Mesodermal cell (in vitro differentiated cells): ENCODE measurements around the gene COPA.

Source experiments
- H3K27ac ChIP-seq: 2 replicates; pipeline ENCODE4 v1.7.0; 2013; ENCODE audit warnings: mild to moderate bottlenecking, low read depth, low read length, moderate library complexity; ENCODE audit not compliant: severe bottlenecking
- H3K36me3 ChIP-seq: 2 replicates; pipeline ENCODE4 v1.7.1; 2013; ENCODE audit warnings: mild to moderate bottlenecking, low read length, moderate library complexity; ENCODE audit not compliant: control insufficient read depth, insufficient read depth
- H3K4me1 ChIP-seq: one replicate; pipeline ENCODE4 v1.7.1; 2013; ENCODE audit warnings: mild to moderate bottlenecking, low read length; ENCODE audit not compliant: insufficient read depth, control insufficient read depth, poor library complexity, severe bottlenecking
- H3K4me3 ChIP-seq: 2 replicates; pipeline ENCODE4 v1.7.0; 2013; ENCODE audit warnings: low read length, control low read depth, mild to moderate bottlenecking; ENCODE audit not compliant: insufficient read depth, poor library complexity, severe bottlenecking; ENCODE audit errors: extremely low read depth
- H3K9me3 ChIP-seq: 2 replicates; pipeline ENCODE4 v1.7.1; 2013; ENCODE audit warnings: mild to moderate bottlenecking, low read length, moderate library complexity; ENCODE audit not compliant: control insufficient read depth
- WGBS, 2 experiments: methylation state at CpG; one replicate each; pipeline ENCODE4 v1.1.5; 2013; ENCODE audit warnings: missing lambda C conversion rate in 2 of 2; ENCODE audit not compliant: insufficient coverage in 2 of 2; 5-methylcytosine and 5-hydroxymethylcytosine counted together

COPA gene

DNA sequence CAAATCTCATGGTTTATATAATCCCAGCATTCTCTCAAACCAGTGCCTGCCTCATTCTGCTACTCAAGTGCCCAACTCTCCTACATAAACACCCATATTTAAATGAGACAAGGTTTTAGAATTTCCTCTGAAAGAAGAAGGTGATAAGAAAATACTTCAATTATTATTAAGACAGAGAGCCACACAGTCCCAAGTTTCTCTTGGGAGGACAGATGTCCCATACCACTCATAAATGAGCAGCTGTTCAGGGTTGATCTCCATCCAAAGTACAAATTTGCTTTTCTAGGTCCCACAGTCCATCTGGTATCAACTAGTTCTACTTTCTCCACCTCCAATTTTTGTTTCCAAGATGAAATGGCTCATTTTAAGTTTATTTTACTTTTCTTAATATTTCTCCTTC is 92.0 kb downstream of the COPA start:
- no peaks in the 10 kb centered on the region for H3K9me3 ChIP-seq
- H3K36me3 ChIP-seq: peaks cover 39% of the 10 kb centered on the region
- H3K4me3 ChIP-seq: no peak overlapping the region
- no peak overlapping the region for H3K27ac ChIP-seq
- no peaks in the 10 kb centered on the region for H3K4me1 ChIP-seq

GRCh38 chr1:160247053-160247452 is 96.0 kb downstream of the COPA start:
- Histone ChIP-seq H3K9me3 (no peaks in the 10 kb centered on the region), H3K27ac (no peak overlapping the region), H3K4me3 (no peak overlapping the region), H3K4me1 (no peaks in the 10 kb centered on the region), H3K36me3 (peaks cover 39% of the 10 kb centered on the region)
- WGBS, 2 experiments: 100% methylated on average over 1 of the region's 1 CpG; no CpG with 5 or more reads in 1 of the 2 experiments

DNA sequence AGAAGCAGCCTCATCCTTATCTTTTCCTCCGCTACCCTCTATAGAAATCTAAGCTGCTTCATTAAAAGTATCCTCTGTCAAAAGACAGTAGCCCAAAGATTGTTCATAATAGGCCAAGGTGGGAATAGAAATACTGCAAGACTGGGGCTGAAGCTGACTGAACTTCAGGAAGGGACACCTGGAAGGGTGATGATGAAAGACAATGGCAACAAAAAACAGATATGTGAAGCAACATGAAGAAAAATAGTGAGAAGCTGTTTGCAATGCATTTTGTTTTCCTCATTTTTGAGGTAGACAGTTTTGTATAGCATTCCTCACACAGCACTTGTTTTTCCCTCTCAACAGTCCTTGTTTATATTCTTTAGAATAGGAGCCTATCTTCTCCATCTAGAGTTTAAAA is 97.6 kb downstream of the COPA start:
- Histone ChIP-seq H3K9me3 (no peaks in the 10 kb centered on the region), H3K36me3 (peaks cover 40% of the 10 kb centered on the region), H3K4me1 (no peaks in the 10 kb centered on the region), H3K27ac (no peak overlapping the region), H3K4me3 (no peak overlapping the region)
- WGBS, 2 experiments: no CpG with 5 or more reads among the region's 1 CpG

DNA sequence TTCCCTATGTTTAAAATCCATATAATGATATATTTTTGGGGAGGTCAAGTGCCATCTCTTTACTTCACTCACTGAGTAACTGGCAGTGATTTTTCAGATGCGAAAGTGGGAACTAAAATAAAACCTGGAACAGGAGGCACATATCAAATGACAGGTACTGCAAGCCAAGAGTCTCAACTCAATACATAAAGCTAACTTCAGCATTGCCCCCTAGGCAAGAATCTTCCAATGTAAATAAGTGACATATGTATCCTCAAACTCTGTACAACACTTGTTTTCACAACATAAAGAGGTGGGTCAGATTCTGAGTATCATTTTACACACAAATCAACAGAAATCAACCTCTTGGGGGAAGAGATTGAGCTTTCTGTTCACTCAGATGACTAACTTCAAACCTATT is 98.8 kb downstream of the COPA start:
- H3K4me3 ChIP-seq: no peak overlapping the region
- H3K27ac ChIP-seq: no peak overlapping the region
- 100% methylated on average over 1 of the region's 1 CpG for WGBS, 2 experiments
- no peaks in the 10 kb centered on the region for H3K9me3 ChIP-seq
- peaks cover 41% of the 10 kb centered on the region for H3K36me3 ChIP-seq
- H3K4me1 ChIP-seq: no peaks in the 10 kb centered on the region

DNA sequence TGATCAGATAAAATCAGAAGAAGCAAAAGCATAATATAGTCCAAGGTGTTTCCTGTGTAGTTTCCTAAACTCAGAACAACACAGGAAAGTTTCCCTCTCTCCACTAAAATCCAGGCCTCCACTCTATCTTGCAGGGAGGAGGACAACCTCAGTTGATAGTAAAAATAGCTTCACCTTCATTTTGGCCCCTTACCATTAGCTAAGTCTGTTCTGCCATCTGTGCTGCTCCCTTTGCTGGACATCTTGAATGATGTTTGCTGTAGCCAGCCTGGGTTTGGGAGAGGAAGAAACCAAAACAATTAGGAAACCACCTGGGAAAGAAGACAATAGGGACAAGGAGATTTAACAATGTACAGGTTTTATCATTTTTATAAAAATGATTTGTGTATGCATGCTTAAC is 99.3 kb downstream of the COPA start:
- H3K36me3 ChIP-seq: peaks cover 46% of the 10 kb centered on the region
- H3K4me1 ChIP-seq: no peaks in the 10 kb centered on the region
- no peaks in the 10 kb centered on the region for H3K9me3 ChIP-seq
- no peak overlapping the region for H3K4me3 ChIP-seq
- H3K27ac ChIP-seq: no peak overlapping the region

GRCh38 chr1:160239582-160240299 is 103.3 kb downstream of the COPA start:
- Histone ChIP-seq H3K9me3 (no peaks in the 10 kb centered on the region), H3K27ac (no peak overlapping the region), H3K4me3 (no peak overlapping the region), H3K36me3 (peaks cover 84% of the 10 kb centered on the region), H3K4me1 (no peaks in the 10 kb centered on the region)
- WGBS, 2 experiments: 95 to 96% methylated on average over 21 to 23 of the region's 24 CpGs
